ENCODE measurements around the gene NADSYN1. TPM values are rescaled to one million over a fixed set of nuclear protein-coding genes. Genes with fewer than 3 reads are reported as not detected.
"Not testable (repeated sequence)": the region's sequence is repeated elsewhere in the genome, so short reads cannot be mapped to it uniquely, and the experiment has no call there.

The NADSYN1 gene
- total RNA-seq, 2 donors from 2014 or later: 56.6 to 80.2 TPM

DNA sequence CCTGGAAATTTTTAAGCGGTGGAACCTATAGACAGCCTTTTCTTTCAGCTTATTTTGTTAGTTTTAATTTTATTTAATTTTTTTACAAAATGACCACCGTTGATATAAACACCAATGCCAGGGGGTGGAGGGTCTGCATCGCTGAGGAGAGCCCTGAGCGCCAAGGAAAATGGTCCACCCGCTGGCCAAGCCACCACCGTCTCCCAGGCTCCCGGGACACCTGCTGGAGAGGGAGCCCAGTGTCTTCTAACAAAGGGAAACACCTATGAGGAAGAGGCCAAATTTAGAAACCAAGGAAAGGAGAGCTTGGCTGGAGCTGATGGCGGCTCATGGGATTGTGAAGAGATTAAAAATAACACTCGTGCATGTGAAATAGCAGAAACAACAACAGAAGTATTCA is 84.5 kb downstream of the NADSYN1 start:
- TF ChIP-seq POLR2AphosphoS5 (IDR thresholded peaks at IDR 0.05) (no peak), POLR2A (IDR thresholded peaks at IDR 0.05) (no peak)
- TF ChIP-seq, protein P1, sequence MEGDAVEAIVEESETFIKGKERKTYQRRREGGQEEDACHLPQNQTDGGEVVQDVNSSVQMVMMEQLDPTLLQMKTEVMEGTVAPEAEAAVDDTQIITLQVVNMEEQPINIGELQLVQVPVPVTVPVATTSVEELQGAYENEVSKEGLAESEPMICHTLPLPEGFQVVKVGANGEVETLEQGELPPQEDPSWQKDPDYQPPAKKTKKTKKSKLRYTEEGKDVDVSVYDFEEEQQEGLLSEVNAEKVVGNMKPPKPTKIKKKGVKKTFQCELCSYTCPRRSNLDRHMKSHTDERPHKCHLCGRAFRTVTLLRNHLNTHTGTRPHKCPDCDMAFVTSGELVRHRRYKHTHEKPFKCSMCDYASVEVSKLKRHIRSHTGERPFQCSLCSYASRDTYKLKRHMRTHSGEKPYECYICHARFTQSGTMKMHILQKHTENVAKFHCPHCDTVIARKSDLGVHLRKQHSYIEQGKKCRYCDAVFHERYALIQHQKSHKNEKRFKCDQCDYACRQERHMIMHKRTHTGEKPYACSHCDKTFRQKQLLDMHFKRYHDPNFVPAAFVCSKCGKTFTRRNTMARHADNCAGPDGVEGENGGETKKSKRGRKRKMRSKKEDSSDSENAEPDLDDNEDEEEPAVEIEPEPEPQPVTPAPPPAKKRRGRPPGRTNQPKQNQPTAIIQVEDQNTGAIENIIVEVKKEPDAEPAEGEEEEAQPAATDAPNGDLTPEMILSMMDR (IDR thresholded peaks at IDR 0.05): no peak
- Histone ChIP-seq H3K4me3 (no peak overlapping the region), H3K4me1 (replicated peaks) (no peaks in the 10 kb centered on the region), H3K27me3 (replicated peaks; ENCODE audit: insufficient read depth) (no peaks in the 10 kb centered on the region), H3K36me3 (no peaks in the 10 kb centered on the region), H3K9me3 (no peaks in the 10 kb centered on the region), H3K27ac (no peak overlapping the region)
- intact Hi-C loops (cut with DNase I): no loop called here
- DNase-seq (ENCODE audit: low spot score): no peak
- 83% methylated on average over 9 of the region's 9 CpGs for whole genome bisulfite sequencing

- intact Hi-C loops (cut with DNase I): not testable (repeated sequence)
These were observed 85.1 kb downstream of the NADSYN1 start, which contains the start of gene KRTAP5-8 for GRCh38 chr11:71537977-71538665. Gene KRTAP5-8 (plus strand): TSS chr11:71538025. CDS start chr11:71538056, 31 bp downstream.

DNA sequence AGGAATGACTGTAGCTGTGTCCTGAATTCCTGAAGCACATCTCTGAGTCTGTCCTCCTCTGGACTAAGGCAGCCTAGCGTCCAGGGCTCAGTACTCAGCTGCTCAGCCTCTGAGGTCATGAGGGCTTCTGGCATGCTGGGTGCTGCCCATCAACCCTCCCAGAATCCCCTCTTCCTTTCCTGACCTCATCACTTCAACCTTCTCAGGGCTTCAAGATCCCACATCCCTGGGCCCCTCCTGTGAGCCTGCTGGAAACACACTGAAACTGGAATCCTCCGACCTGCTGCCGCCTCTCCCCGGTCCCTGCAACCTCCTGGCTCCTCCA is 85.6 kb downstream of the NADSYN1 start:
- Histone ChIP-seq H3K4me3 (no peak overlapping the region), H3K27ac (no peak overlapping the region), H3K4me1 (replicated peaks) (no peaks in the 10 kb centered on the region), H3K36me3 (no peaks in the 10 kb centered on the region), H3K27me3 (replicated peaks; ENCODE audit: insufficient read depth) (no peaks in the 10 kb centered on the region), H3K9me3 (no peaks in the 10 kb centered on the region)
- intact Hi-C loops (cut with DNase I): no loop called here
- WGBS: 87% methylated on average over 4 of the region's 4 CpGs
- TF ChIP-seq POLR2A (IDR thresholded peaks at IDR 0.05): no peak
- TF ChIP-seq, protein P1 (IDR thresholded peaks at IDR 0.05): no peak
- no peak for TF ChIP-seq POLR2AphosphoS5 (IDR thresholded peaks at IDR 0.05)
- no peak for DNase-seq (ENCODE audit: low spot score)

More at GRCh38 chr11:71537977-71538665, 85.1 kb downstream of the NADSYN1 start, which contains the start of gene KRTAP5-8:
- H3K4me1 ChIP-seq (replicated peaks); DNase-seq (ENCODE audit: low spot score); H3K4me3 ChIP-seq; H3K27me3 ChIP-seq (replicated peaks; ENCODE audit: insufficient read depth); H3K9me3 ChIP-seq; H3K27ac ChIP-seq; H3K36me3 ChIP-seq: not testable (repeated sequence)
- no CpG with 5 or more reads among the region's 4 CpGs for WGBS

DNA sequence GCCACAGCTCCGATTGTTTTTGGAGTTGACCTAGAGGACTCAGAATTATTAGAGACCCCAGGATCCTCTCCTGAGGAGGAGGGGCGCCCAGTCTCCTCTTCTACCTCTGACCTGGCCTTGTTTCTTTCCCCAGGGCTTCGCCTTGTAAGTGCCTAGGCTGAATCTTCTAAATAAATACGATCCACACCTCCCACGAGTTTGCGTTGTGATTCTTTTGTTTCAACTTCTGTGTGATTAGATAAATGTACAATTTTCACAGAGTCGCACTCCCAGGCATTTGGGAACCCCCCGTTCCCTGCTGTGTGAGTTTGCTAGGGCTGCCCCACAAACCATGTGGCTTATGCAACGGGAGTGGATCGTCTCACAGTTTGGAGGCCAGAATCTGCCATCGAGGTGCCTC is 86.0 kb downstream of the NADSYN1 start:
- H3K36me3 ChIP-seq: no peaks in the 10 kb centered on the region
- no peak overlapping the region for H3K4me3 ChIP-seq
- no peak overlapping the region for H3K27ac ChIP-seq
- H3K9me3 ChIP-seq: no peaks in the 10 kb centered on the region
- WGBS: 86% methylated on average over 11 of the region's 11 CpGs
- H3K4me1 ChIP-seq (replicated peaks): no peaks in the 10 kb centered on the region
- H3K27me3 ChIP-seq (replicated peaks; ENCODE audit: insufficient read depth): no peaks in the 10 kb centered on the region
- intact Hi-C loops (cut with DNase I): no loop called here
- DNase-seq (ENCODE audit: low spot score): no peak
- TF ChIP-seq POLR2AphosphoS5 (IDR thresholded peaks at IDR 0.05): no peak

DNA sequence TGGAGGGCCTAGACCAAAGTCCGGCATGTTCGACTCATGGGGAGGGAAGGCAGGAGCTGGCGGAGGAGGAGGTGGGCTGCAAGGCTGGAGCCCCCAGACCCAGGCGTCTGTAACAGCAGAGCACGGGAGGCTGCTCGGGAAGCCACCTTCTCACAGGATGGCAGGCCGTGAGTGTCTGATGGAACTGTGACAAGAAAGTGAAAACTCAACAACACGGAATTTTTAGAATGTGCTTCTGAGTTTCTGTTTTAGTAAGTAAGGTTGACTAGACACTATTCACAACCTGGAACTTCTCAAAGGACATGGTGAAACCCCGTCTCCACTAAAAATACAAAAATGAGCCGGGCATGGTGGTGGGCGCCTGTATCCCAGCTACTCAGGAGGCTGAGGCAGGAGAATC is 87.0 kb downstream of the NADSYN1 start:
- WGBS: 97% methylated on average over 11 of the region's 11 CpGs
- intact Hi-C loops (cut with DNase I); H3K9me3 ChIP-seq; H3K4me1 ChIP-seq (replicated peaks); H3K36me3 ChIP-seq; DNase-seq (ENCODE audit: low spot score); H3K27me3 ChIP-seq (replicated peaks; ENCODE audit: insufficient read depth); H3K27ac ChIP-seq; H3K4me3 ChIP-seq: not testable (repeated sequence)

DNA sequence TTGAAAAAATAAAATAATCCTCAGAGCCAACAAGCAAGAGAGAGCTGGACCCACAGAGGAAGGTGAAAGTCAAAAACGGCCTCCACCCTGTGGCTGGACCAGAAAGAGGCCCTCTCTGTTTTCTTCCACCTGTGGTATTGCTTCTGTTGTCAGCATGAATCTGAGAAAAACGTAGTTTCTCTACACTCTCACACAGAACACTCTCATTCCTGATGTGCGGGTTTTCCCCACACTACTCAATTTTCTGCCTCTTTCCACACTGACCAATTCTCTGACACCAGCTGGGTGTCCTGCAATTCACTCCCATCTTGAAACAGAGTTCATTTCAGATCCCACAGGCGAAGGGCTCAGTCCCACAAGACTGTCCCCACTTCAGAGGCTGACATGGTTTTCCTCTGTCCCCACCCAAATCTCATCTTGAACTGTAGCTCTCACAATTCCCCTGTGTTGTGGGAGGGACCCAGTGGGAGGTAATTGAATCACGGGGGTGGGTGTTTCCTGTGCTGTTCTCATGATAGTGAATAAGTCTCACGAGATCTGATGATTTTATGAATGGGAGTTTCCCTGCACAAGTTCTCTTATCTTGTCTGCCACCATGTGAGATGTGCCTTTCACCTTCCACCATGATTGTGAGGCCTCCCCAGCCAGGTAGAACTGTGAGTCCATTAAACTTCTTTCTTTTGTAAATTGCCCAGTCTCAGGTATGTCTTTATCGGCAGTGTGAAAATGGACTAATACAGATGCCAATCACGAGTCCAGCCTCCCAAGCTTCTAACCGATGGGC is 87.7 kb downstream of the NADSYN1 start:
- WGBS: 91% methylated on average over 9 of the region's 9 CpGs
- H3K4me3 ChIP-seq; intact Hi-C loops (cut with DNase I); H3K27ac ChIP-seq; H3K36me3 ChIP-seq; DNase-seq (ENCODE audit: low spot score); H3K4me1 ChIP-seq (replicated peaks); H3K9me3 ChIP-seq; H3K27me3 ChIP-seq (replicated peaks; ENCODE audit: insufficient read depth): not testable (repeated sequence)

DNA sequence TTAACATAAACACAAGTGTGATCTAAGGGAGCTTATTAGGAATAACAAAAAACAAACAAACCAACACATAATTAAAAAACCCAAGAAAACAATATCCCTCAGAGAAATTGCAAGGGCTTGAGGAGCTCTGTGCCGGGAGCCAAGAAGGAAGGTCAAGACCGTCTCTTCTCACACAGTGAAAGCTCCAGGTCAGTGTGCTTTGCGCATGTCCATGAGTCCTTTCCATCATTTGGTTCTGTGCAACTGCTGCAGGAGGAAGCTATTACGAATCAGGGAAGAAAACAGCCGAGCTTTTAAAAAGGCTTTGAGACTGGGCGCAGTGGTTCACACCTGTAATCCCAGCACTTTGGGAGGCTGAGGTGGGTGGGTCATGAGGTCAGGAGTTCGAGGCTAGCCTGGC is 89.4 kb downstream of the NADSYN1 start:
- no peaks in the 10 kb centered on the region for H3K4me1 ChIP-seq (replicated peaks)
- intact Hi-C loops (cut with DNase I): no loop called here
- DNase-seq (ENCODE audit: low spot score): no peak
- no peaks in the 10 kb centered on the region for H3K9me3 ChIP-seq
- no peak for TF ChIP-seq POLR2AphosphoS5 (IDR thresholded peaks at IDR 0.05)
- TF ChIP-seq, protein P1 (IDR thresholded peaks at IDR 0.05): no peak
- no peak for TF ChIP-seq POLR2A (IDR thresholded peaks at IDR 0.05)
- H3K36me3 ChIP-seq: no peaks in the 10 kb centered on the region
- H3K27ac ChIP-seq: no peak overlapping the region
- no peaks in the 10 kb centered on the region for H3K27me3 ChIP-seq (replicated peaks; ENCODE audit: insufficient read depth)
- 88% methylated on average over 7 of the region's 7 CpGs for WGBS
- H3K4me3 ChIP-seq: no peak overlapping the region
